ENCODE measurements around the gene TNNT1.
"Not testable (repeated sequence)": the region's sequence is repeated elsewhere in the genome, so short reads cannot be mapped to it uniquely, and the experiment has no call there.

TNNT1 gene

DNA sequence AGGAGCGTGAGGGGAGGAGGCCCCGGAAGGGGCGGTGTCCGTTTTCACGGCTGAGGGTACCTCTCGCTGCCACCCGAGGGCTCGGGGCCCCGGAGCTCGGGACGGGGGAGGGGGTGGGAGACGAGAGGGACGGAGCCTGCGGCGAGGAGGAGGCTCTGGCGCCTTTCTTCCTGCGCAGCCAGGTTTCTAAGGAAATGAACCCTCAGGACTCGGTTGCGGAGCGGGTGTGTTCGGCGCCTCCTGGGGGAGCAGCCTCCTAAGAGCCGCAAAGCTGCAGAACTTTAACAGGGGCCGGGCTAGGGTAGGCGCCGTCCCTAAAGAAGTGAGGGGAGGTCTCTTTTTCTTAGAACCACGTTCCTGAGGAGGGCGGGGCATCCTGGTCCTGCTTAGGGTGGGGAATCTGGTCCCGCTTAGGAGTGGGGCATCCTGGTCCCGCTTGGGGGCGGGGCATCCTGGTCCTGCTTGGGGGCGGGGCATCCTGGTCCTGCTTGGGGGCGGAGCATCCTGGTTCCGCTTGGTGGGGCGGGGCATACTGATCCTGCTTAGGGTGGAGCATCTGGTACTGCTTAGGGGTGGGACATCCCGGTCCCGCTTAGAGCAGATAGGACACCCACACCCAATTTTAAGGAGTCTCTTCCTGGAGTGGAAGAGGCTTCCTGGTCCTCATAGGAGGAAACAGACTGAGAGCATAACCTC, 24.9 kb upstream of the TNNT1 start:
- Mint-ChIP-seq H3K4me3 (peak overlapping the region; percentile 65), H3K9me3 (no peaks in the 10 kb centered on the region), H3K27ac (no peak overlapping the region), H3K4me1 (peaks cover 23% of the 10 kb centered on the region), H3K36me3 (peaks cover under 1% of the 10 kb centered on the region)
- ATAC-seq (peak; percentile 62), DNase-seq (ENCODE audit: low spot score in 2 of 2) (peak; percentile 24 to 74)

DNA sequence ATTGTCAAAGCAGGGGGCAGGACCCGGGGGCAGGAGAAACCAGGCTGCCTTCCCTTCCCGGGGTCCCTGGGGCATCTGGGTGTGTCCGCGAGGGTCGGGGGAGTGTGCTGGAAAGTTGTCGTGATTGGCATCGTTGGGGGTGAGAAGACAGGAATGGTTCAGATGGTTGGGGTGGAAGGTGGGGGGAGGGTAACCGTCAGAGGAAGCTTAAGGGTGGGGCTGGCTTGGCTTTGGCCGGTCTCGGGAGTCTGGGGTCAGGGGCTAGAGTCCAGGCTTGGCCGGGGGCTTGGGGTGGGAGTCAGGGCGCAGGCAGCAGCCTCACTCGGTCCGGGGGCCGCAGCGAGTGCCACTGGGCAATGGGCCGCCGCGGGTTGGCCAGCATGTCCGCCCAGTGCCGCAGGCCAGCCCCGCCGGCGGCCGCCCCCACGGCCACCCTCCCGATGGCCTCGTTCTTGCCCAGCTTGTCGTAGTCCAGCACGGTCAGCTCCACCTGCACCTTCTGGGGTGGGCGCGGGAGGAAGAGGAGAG, 24.2 kb upstream of the TNNT1 start:
- DNase-seq (ENCODE audit: low spot score in 2 of 2) (no peak), ATAC-seq (no peak)
- Mint-ChIP-seq H3K4me1 (peaks cover 21% of the 10 kb centered on the region), H3K36me3 (no peaks in the 10 kb centered on the region), H3K9me3 (no peaks in the 10 kb centered on the region), H3K4me3 (peak overlapping the region; percentile 65), H3K27ac (no peak overlapping the region)

DNA sequence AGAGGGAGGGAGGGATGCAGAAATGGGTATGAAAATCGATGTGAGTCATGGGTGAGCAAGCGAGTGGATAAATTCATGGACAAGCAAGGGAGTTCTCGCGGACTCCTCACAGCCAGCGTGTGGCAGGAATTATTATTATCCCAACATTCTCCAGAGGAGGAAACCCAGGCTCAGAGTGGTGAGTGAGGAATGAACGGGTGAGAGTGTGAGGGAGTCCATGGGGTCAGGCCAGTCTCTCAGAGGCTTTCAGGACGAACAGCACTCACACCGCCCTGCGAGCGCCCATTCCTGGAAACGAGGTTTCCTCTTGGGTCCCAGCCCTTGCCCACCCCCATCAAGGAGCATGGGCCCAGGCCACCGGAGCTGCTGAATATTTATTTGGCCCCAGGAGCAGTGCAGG, 23.7 kb upstream of the TNNT1 start:
- Mint-ChIP-seq H3K4me1 (peaks cover 21% of the 10 kb centered on the region), H3K4me3 (peak overlapping the region; percentile 65), H3K27ac (no peak overlapping the region), H3K9me3 (no peaks in the 10 kb centered on the region), H3K36me3 (no peaks in the 10 kb centered on the region)
- no peak for DNase-seq (ENCODE audit: low spot score in 2 of 2)
- ATAC-seq: no peak

DNA sequence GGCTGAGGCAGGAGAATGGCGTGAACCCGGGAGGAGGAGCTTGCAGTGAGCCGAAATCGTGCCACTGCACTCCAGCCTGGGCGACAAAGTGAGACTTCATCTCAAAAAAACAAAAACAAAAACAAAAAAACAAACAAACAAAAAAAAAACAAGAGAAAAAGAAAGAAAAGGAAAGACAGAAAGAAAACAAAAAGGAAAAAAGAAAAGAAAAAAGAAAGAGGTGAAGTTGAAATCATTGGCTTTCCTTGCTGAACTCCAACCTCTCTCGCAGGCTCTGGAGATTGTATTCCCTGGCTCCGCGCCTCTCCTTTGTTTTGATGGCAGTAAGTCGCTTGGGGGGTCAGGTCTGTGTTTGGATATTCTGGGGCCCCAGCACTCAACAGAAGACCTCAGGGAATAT, 23.3 kb upstream of the TNNT1 start:
- DNase-seq (ENCODE audit: low spot score in 2 of 2); ATAC-seq; H3K9me3 Mint-ChIP-seq; H3K27ac Mint-ChIP-seq; H3K36me3 Mint-ChIP-seq: not testable (repeated sequence)
- Mint-ChIP-seq H3K4me1 (peaks cover 21% of the 10 kb centered on the region), H3K4me3 (peak overlapping the region; percentile 65)

DNA sequence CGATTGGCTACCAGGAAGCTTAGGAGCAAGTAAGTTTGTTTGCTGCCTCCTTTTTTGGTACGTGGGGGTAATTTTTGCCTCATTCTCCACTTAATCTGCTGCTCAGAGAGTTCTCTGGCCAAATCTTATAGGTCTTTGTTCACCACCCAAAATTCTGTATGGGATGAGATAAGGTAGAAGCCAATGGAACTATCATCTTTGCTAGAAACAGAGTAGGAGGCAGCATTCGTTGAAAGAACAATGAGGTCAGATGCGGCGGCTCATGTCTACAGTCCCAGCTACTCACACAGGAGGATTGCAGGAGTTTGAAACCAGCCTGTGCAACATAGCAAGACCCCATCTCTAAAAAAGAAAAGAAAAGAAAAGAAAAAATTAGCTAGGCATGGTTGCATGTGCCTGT, 22.4 kb upstream of the TNNT1 start:
- no peak for DNase-seq (ENCODE audit: low spot score in 2 of 2)
- Mint-ChIP-seq H3K9me3 (no peaks in the 10 kb centered on the region), H3K27ac (no peak overlapping the region), H3K36me3 (peaks cover 5% of the 10 kb centered on the region), H3K4me3 (peak overlapping the region; percentile 65), H3K4me1 (peaks cover 28% of the 10 kb centered on the region)
- ATAC-seq: no peak

DNA sequence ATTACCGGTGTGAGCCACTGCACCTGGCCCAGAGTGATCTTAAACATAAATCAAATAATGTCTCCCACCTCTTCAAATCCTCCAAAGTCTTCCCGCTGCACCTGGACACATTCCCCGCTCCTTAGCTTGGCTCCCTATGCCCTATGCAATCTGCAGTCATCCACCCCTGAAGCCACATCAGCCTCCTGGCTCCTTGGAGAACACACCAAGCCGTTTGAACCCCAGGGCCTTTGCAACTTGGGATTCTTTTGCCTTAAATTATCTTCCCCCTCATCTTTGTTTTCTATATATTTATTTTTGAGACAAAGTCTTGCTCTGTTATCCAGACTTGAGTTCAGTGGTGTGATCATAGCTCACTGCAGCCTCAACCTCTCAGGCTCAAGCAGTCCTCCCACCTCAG, 20.1 kb upstream of the TNNT1 start:
- Mint-ChIP-seq H3K4me1 (peaks cover 32% of the 10 kb centered on the region), H3K4me3 (no peak overlapping the region), H3K27ac (no peak overlapping the region), H3K9me3 (no peaks in the 10 kb centered on the region), H3K36me3 (peaks cover 5% of the 10 kb centered on the region)
- ATAC-seq (no peak), DNase-seq (ENCODE audit: low spot score in 2 of 2) (no peak)

DNA sequence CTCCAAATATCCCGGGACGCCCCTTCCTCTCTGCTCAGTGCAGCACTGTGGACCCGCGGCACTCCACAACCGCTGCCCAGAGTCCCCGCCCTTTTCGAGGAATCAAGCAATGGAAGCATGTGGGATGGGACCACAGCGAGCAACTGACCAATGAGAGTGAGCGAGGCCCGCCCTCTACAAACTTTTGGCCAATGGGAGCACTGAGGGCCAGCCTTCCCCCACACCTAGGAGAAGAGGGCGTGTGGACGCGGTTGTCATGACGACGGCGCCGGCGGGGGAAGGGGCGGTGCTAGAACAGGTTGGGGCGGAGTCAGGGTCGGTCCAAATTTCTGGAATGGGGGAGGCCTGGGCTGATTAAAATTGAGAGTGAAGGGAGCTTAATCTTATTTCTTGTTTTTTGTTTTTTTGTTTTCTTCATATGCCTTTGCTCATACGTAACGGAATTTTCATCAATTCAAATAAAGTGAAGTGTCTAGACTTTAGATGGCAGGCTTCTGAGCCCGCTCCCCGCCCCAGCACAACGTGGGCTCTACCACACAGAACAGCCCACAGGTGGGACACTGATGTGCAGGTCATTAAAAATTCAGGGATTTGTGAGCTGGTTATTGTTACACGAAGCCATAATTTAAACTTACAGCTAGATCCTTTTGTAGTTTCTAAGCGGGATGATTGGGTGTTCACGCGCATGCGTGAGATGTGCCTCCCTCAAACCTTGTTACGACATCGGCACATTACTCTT, 17.7 kb upstream of the TNNT1 start, which contains the start of gene DNAAF3:
DNAAF3 (minus strand) TSS at position 84 of the 739 bp plus-strand sequence. CDS start 200 bp downstream, outside the sequence.
- peak; percentile 33 to 86 for DNase-seq (ENCODE audit: low spot score in 2 of 2)
- peak within 1 kb of the TSS; percentile 66 for H3K4me3 Mint-ChIP-seq
- no peaks in the 10 kb centered on the region for H3K9me3 Mint-ChIP-seq
- no peak within 1 kb of the TSS for H3K27ac Mint-ChIP-seq
- ATAC-seq: peak; percentile 88
- H3K36me3 Mint-ChIP-seq: peaks cover 5% of the 10 kb centered on the region
- H3K4me1 Mint-ChIP-seq: peaks cover 12% of the 10 kb centered on the region

DNA sequence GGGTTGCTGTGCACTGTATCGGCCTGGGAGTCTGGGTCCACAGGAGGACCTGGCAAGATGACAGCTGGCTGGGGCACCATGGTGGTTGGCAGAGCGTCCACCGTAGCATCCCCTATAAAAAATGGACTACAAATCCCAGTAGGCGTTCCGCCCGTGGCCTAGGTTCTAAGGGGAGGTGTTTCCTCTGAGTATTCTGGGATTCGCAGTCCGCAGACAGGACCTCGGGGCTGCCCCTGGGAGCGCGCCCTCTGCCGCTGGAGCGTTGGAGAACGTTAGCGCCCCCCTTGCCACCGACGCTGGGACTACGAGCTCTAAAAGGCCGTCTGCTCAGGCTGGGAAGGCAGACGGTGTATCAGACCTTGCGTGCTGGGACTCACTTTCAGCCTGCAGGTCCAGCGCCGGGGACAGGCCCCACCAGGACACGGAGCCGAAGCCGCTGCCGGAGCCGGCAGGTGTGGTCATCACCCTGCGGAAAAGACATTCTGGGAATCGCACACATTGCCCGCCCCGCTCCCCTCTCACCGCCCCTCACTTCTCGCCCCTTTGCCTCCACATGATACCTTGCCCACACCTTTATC, 17.0 kb upstream of the TNNT1 start:
- peak overlapping the region; percentile 66 for H3K4me3 Mint-ChIP-seq
- no peak overlapping the region for H3K27ac Mint-ChIP-seq
- ATAC-seq (peak; percentile 43), DNase-seq (ENCODE audit: low spot score in 2 of 2) (no peak)
- no peaks in the 10 kb centered on the region for H3K9me3 Mint-ChIP-seq
- H3K36me3 Mint-ChIP-seq: peaks cover 5% of the 10 kb centered on the region
- H3K4me1 Mint-ChIP-seq: peaks cover 12% of the 10 kb centered on the region

DNA sequence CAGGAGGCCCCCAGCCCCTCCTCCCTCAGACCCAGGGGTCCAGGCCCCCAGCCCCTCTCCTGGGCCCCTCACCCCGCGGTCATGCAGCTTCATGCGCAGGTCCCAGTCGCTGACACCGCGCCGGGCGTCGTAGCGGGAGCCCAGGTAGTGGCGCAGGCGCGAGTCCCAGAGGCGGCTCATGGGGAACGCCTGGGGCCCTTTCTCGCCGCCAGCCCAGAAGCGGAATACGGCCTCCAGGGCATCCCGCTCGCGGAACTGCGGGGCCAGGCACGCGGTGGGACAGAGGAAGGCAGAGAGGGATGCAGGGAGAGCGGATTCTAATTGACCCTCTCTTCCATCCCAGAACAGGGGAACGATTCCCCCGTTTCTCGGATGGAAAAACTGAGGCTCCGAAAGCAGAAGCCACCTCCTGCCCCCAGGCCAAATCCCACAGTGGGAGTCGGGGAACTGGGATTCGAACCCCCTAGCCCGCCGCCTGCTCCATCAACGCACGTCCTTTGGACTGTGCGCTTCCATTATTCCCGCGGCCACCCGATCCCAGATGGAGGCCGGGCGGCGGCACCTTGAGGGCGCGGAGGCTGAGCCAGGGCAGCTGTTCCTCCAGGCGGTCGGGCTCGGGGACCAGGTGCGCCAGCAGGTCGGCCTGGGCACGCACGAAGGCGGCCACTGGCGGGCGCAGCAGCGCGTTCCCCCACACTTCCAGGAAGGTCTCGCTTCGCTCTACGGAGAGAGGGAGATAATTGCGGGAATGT, 12.7 kb upstream of the TNNT1 start:
- Mint-ChIP-seq H3K27ac (no peak overlapping the region), H3K4me1 (peaks cover 18% of the 10 kb centered on the region), H3K36me3 (peaks cover 3% of the 10 kb centered on the region), H3K9me3 (no peaks in the 10 kb centered on the region), H3K4me3 (no peak overlapping the region)
- no peak for ATAC-seq
- DNase-seq (ENCODE audit: low spot score in 2 of 2): no peak

DNA sequence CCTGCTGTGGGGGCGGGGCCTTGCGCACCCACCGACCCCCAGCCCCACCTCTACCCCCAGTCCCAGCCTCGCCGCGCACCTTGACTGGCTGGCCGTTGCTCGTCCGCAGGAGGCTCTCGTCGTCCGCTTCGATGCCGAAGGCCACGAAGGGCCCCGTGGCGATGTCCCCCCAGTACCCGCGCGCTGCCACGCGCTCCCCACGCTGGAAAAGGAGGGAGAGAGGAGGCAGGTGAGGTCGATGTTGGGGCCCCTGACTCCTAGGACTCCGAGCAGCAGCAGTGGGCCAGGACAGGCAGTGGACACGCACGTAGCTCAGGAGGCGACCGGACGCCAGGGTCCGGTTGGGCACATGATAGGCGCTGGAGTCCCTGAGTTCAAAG, 12.0 kb upstream of the TNNT1 start:
- no peak for ATAC-seq
- DNase-seq (ENCODE audit: low spot score in 2 of 2): no peak
- Mint-ChIP-seq H3K27ac (no peak overlapping the region), H3K4me1 (peaks cover 16% of the 10 kb centered on the region), H3K4me3 (no peak overlapping the region), H3K36me3 (no peaks in the 10 kb centered on the region), H3K9me3 (no peaks in the 10 kb centered on the region)

DNA sequence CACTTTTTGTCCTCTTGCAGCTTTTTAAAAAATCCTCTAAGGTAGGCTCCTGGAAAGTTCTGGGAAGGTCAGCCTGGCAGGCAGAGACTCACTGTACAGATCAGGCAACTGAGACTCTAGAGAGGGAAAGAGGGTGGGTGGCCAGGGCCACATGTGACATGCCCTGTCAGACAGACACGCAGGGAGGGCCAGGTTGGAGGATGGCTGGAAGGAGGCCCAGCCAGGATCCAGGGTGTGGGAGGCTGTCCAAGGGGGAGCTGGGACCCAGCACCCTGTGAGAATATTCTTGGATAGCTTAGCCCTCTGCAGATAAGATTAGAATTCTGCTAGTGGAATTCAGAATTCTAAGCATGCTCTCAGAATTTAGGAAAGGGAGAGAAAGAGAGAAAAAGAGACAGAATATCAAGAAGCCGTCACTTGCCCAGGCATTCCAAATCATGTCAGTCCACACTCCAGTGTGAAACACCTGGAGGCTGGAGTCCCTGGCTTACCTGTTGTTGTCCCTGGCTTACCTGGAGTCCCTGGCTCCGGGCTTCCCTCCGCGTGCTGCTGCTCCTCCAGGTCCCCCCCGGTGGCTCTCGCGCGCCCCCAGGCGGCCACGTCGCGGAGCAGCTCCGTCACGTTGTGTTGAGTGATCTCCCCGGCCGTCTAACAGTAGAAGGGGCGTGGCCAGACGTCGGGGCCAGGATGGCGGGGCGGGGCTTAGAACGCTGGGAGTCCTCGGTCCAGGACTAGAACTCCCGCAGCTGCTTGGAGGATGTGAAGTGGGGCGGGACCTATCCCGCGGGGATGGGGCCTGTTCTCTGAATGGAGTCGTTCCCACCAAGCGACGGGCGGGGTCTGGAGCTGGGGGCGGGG, 11.4 kb upstream of the TNNT1 start:
- Mint-ChIP-seq H3K27ac (no peak overlapping the region), H3K36me3 (no peaks in the 10 kb centered on the region), H3K9me3 (no peaks in the 10 kb centered on the region)

DNA sequence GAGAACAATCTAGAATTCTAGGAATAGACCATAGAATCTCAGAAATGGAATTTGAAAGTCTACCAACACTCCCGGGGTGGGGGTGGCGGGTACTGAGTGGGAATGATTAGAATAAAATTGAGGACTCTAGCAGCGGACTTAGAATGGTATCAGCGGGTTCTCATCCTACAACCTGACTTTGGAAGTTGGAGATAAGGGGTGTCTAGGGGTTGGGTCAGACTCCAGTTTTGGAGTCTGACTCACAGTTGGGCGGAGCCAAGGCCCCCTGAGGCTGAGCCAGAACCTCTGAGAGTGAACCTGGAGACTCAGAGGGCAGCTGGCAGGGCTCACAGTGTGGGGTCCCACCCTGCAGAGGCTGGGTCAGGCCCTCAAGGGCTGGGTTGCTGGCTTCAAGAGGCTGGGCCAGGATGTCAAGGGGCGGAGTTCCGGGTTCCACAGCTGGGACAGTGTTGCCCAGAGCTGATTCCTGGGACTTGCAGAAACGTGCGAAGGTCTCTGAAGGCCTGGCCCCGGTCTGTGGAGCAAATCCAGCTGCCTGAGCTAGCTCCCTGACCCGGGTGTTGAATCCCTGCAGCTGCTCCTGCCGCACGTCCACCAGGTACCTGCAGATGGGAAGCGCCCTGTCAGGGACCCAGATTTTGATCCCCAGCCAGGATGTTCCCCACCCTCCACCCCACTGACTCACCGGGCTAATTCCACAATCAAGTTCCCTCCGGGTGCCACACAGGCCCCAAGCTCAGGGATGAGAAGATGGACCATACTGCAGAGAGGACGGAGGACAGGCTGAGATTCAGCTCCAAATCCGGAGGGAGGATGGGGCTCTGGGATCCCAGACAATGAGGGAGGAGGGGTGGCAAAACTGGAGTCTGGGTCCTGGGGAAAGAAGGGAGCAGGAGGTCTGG, 10.1 kb upstream of the TNNT1 start:
- H3K27ac Mint-ChIP-seq: no peak overlapping the region
- H3K36me3 Mint-ChIP-seq: no peaks in the 10 kb centered on the region
- peaks cover 21% of the 10 kb centered on the region for H3K4me1 Mint-ChIP-seq
- no peak for ATAC-seq
- no peak overlapping the region for H3K4me3 Mint-ChIP-seq
- DNase-seq (ENCODE audit: low spot score in 2 of 2): no peak
- no peaks in the 10 kb centered on the region for H3K9me3 Mint-ChIP-seq

More for the DNA sequence above, 11.4 kb upstream of the TNNT1 start:
- DNase-seq (ENCODE audit: low spot score in 2 of 2) (peak; percentile 91 to 93), ATAC-seq (peak; percentile 89)
- Mint-ChIP-seq H3K4me1 (peaks cover 16% of the 10 kb centered on the region), H3K4me3 (no peak overlapping the region)

DNA sequence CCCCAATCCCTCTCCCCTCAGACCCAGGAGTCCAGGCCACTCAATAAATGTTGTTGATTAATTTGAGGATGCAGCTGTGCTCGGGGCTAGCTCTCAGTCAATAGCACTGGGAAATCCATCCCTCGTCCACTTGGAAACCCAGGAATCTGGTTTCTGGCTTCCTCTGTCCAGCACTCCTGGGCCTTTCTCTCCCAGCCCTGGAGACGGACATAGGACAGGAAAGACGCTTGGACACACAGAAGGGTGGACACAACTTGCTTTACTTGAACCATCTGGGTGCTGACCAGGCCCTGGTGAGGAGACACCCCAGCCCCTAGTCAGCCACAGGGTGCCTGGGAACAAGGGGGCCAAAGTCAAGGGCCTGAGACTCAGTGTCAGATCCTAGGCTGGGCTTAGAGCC, 9.4 kb upstream of the TNNT1 start:
- Mint-ChIP-seq H3K4me3 (no peak overlapping the region), H3K9me3 (no peaks in the 10 kb centered on the region), H3K36me3 (no peaks in the 10 kb centered on the region), H3K27ac (no peak overlapping the region), H3K4me1 (peaks cover 26% of the 10 kb centered on the region)
- ATAC-seq: no peak
- DNase-seq (ENCODE audit: low spot score in 2 of 2): no peak

All from stimulated activated effector memory CD8-positive, alpha-beta T cell treated with anti-CD3 and anti-CD28 coated beads, Interleukin-12 subunit alpha, Interleukin-12 subunit beta, amount 100 ng/mL, for 72 hours (primary cell).